Endometrial microvascular endothelial cells (primary cell): ENCODE results near the gene AMOTL2. TPM values are rescaled to one million over a fixed set of nuclear protein-coding genes. Genes with fewer than 3 reads are reported as not detected.

Experiments
- in situ Hi-C: cut with HindIII; loops from 2 replicates; pipeline ENCODE4 v1.10.0; 2017; ENCODE audit warnings: low sequenced_read_pairs, low pct_unique_long_range_greater_than_20kb; ENCODE audit errors: inconsistent ontology term
- total RNA-seq: library from RNA; depleted of rRNA; stranded (reverse); fragments of >200 nt; gene quantifications from one replicate; pipeline ENCODE4 v1.2.3, GENCODE V29; 2015; ENCODE audit errors: inconsistent ontology term

AMOTL2 gene
- total RNA-seq, 1 donor from 2014 or later, result 78.7 TPM

- in situ Hi-C loops, result loop anchor here (25.0 kb wide), 1 partner anchor 102 kb away; the partner anchor contains the start of genes ANAPC13 and CEP63
Observed at GRCh38 chr3:134384963-134385362, 10.7 kb upstream of the AMOTL2 start.

- in situ Hi-C loops, result loop anchor here (25.0 kb wide), 1 partner anchor 105 kb away; the partner anchor contains the start of genes ANAPC13 and CEP63
Observed at GRCh38 chr3:134381831-134382442, 7.7 kb upstream of the AMOTL2 start.

- in situ Hi-C loops, result loop anchor here (25.0 kb wide), 1 partner anchor 106 kb away; the partner anchor contains the start of genes ANAPC13 and CEP63
Observed at GRCh38 chr3:134381076-134381475, 6.8 kb upstream of the AMOTL2 start.

- in situ Hi-C loops, result loop anchor here (25.0 kb wide), 1 partner anchor 107 kb away; the partner anchor contains the start of genes ANAPC13 and CEP63
Observed at GRCh38 chr3:134380249-134380648, 6.0 kb upstream of the AMOTL2 start.

GRCh38 chr3:134378818-134379217 is 4.6 kb upstream of the AMOTL2 start:
- in situ Hi-C loops, result loop anchor here (25.0 kb wide), 1 partner anchor 108 kb away; the partner anchor contains the start of genes ANAPC13 and CEP63

GRCh38 chr3:134378384-134378783 is 4.1 kb upstream of the AMOTL2 start:
- in situ Hi-C loops, result loop anchor here (25.0 kb wide), 1 partner anchor 109 kb away; the partner anchor contains the start of genes ANAPC13 and CEP63

- in situ Hi-C loops, result loop anchor here (25.0 kb wide), 1 partner anchor 109 kb away; the partner anchor contains the start of genes ANAPC13 and CEP63
Observed at GRCh38 chr3:134377896-134378295, 3.6 kb upstream of the AMOTL2 start.

- in situ Hi-C loops, result loop anchor here (25.0 kb wide), 1 partner anchor 110 kb away; the partner anchor contains the start of genes ANAPC13 and CEP63
Observed at GRCh38 chr3:134376786-134377426, 2.7 kb upstream of the AMOTL2 start.

GRCh38 chr3:134376385-134376765 is 2.1 kb upstream of the AMOTL2 start:
- in situ Hi-C loops, result loop anchor here (25.0 kb wide), 1 partner anchor 111 kb away; the partner anchor contains the start of genes ANAPC13 and CEP63

- in situ Hi-C loops, result loop anchor here (25.0 kb wide), 1 partner anchor 112 kb away; the partner anchor contains the start of genes ANAPC13 and CEP63
Observed at GRCh38 chr3:134375582-134376384, 1.5 kb upstream of the AMOTL2 start.

GRCh38 chr3:134374791-134375581 is 739 bp upstream of the AMOTL2 start:
- in situ Hi-C loops, result loop anchor here (25.0 kb wide), 1 partner anchor 112 kb away; the partner anchor contains the start of genes ANAPC13 and CEP63

GRCh38 chr3:134373271-134374104 is 759 bp downstream of the AMOTL2 start:
- in situ Hi-C loops, result no loop called here

GRCh38 chr3:134372396-134373270 is 1.6 kb downstream of the AMOTL2 start:
- in situ Hi-C loops, result no loop called here

- in situ Hi-C loops, result no loop called here
Observed at GRCh38 chr3:134371542-134372324, 2.5 kb downstream of the AMOTL2 start.

GRCh38 chr3:134370611-134371531 is 3.4 kb downstream of the AMOTL2 start:
- in situ Hi-C loops, result no loop called here
